K562 (cell line): ENCODE data around the gene TPRG1L. TPM values are rescaled to one million over a fixed set of nuclear protein-coding genes. Genes with fewer than 3 reads are reported as not detected.

Experiments used
- DNMT1 ChIP-seq: fragments of 450-650 bp; IDR thresholded peaks from 2 replicates; pipeline ENCODE4 v1.6.1; 2016; ENCODE audit warnings: antibody characterized with exemption, mild to moderate bottlenecking
- MEF2D ChIP-seq: conservative IDR thresholded peaks from 2 replicates; pipeline ENCODE4 v1.6.1; 2016; ENCODE audit warnings: low read depth, missing genetic modification characterization, missing compliant biosample characterization
- SMAD4 ChIP-seq: fragments of 250-450 bp; sonication (Bioruptor Pico); conservative IDR thresholded peaks from 2 replicates; pipeline ENCODE4 v1.8.0; 2021; ENCODE audit warnings: inconsistent platforms, mild to moderate bottlenecking, moderate library complexity
- SMARCA4 ChIP-seq: fragments of 450-650 bp; IDR thresholded peaks from 2 replicates; pipeline ENCODE4 v1.6.1; 2016
- SRF ChIP-seq, 2 experiments: fragments of 250-450, 450-650 bp in 1 of 2; sonication (Bioruptor Pico) in 1 of 2; sonication (generic) in 1 of 2; formaldehyde crosslinking; IDR thresholded peaks; 2 replicates each; pipeline versions ENCODE4 v1.5.0 to v1.5.1; 2020 to 2022; ENCODE audit warnings: mild to moderate bottlenecking in 1 of 2, missing genetic modification reagents in 1 of 2
- TEAD1 ChIP-seq, 2 experiments: fragments of 450-650 bp in 1 of 2; sonication (generic) in 1 of 2; formaldehyde crosslinking; IDR thresholded peaks; 2 replicates each; pipeline versions ENCODE4 v1.4.0 to v1.8.0; 2020 to 2022; ENCODE audit warnings: mild to moderate bottlenecking in 2 of 2, missing genetic modification reagents in 1 of 2
- TRIM25 ChIP-seq: fragments of 450-650 bp; IDR thresholded peaks from 2 replicates; pipeline ENCODE4 v1.7.0; 2016; ENCODE audit warnings: borderline replicate concordance
- ZNF274 ChIP-seq: IDR thresholded peaks from 2 replicates; pipeline ENCODE4 v1.6.1; 2011; ENCODE audit warnings: low read depth, mild to moderate bottlenecking, low read length, moderate library complexity, borderline replicate concordance
- polyA plus RNA-seq, 8 experiments: library from polyadenylated mRNA; depleted of rRNA in 4 of 8; stranded (reverse) in 5 of 8; unstranded in 3 of 8; fragments of >200 nt; fragmentation: Nextera tagmentation in 2 of 8; fragmentation: Illumina TruSeq in 1 of 8; extraction: Ambion mirVana in 2 of 8; extraction: Trizol in 1 of 8; gene quantifications; 2 replicates each; pipeline versions ENCODE4 v1.2.1 to v1.2.3, GENCODE V29; 2011 to 2014; ENCODE audit warnings: inconsistent platforms in 1 of 8, missing spikeins in 1 of 8
- total RNA-seq, 7 experiments: library from RNA; depleted of rRNA in 6 of 7; stranded (reverse); fragments of >200 nt in 6 of 7; fragmentation: Illumina TruSeq in 2 of 7; extraction: Trizol in 2 of 7; gene quantifications; 2 replicates each; pipeline versions ENCODE4 v1.2.1 to v1.2.3, GENCODE V29; 2011 to 2021; ENCODE audit warnings: low replicate concordance in 1 of 7
- TF ChIP-seq, protein P1 (sequence below): fragments of 450-650 bp; IDR thresholded peaks from 2 replicates; pipeline ENCODE4 v1.6.1; 2016; ENCODE audit warnings: borderline replicate concordance
- TF ChIP-seq, protein P2 (sequence below): sonication (generic); formaldehyde crosslinking; IDR thresholded peaks from 2 replicates; pipeline ENCODE4 v1.8.0; 2022; ENCODE audit warnings: mild to moderate bottlenecking, missing genetic modification reagents
- TF ChIP-seq, protein P3 (sequence below): fragments of 450-650 bp; IDR thresholded peaks from 2 replicates; pipeline ENCODE4 v1.6.1; 2016; ENCODE audit warnings: low read depth

TPRG1L gene
- total and polyA plus RNA-seq, 9 of the 15 experiments (the other 6 are each of a cell fraction or from before 2014, with no cell fraction given), result 1.6 to 11.0 (median 6.2) TPM

DNA sequence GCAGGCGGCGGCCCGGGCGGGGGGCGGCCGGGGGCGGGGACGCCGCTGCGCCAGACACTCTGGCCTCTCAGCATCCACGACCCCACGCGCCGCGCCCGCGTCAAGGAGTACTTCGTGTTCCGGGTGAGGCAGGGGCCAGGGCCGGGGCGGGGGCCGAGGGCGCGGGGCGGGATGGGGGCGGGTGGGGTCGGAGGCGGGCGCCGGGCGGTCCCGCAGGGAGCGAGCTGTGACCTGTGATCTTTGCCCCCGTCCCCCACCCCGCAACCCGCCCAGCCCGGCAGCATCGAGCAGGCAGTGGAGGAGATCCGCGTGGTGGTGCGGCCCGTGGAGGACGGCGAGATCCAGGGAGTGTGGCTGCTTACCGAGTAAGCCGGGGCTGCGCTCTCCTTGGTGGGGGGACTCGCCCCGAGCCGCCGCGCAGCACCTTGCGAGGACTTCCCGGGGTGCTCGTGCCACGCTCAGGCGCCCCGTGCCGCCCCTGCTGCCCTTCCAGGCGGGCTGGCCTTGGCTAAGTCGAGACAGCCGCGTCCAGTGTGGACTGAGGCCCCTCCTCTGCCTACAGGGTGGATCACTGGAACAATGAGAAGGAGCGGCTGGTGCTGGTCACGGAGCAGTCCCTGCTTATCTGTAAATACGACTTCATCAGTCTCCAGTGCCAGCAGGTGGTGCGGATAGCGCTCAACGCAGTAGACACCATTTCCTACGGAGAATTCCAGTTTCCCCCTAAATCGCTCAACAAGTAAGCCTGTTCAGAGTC, 514 bp downstream of the TPRG1L start (continued):
- TF ChIP-seq, protein P1, sequence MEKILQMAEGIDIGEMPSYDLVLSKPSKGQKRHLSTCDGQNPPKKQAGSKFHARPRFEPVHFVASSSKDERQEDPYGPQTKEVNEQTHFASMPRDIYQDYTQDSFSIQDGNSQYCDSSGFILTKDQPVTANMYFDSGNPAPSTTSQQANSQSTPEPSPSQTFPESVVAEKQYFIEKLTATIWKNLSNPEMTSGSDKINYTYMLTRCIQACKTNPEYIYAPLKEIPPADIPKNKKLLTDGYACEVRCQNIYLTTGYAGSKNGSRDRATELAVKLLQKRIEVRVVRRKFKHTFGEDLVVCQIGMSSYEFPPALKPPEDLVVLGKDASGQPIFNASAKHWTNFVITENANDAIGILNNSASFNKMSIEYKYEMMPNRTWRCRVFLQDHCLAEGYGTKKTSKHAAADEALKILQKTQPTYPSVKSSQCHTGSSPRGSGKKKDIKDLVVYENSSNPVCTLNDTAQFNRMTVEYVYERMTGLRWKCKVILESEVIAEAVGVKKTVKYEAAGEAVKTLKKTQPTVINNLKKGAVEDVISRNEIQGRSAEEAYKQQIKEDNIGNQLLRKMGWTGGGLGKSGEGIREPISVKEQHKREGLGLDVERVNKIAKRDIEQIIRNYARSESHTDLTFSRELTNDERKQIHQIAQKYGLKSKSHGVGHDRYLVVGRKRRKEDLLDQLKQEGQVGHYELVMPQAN, result 0 out of 2 replicates have a peak, but pooled peaks have one; percentile 29
- TF ChIP-seq SMARCA4, result peak; percentile 58; the same call in 1 of the 2 replicates
- TF ChIP-seq, protein P2, sequence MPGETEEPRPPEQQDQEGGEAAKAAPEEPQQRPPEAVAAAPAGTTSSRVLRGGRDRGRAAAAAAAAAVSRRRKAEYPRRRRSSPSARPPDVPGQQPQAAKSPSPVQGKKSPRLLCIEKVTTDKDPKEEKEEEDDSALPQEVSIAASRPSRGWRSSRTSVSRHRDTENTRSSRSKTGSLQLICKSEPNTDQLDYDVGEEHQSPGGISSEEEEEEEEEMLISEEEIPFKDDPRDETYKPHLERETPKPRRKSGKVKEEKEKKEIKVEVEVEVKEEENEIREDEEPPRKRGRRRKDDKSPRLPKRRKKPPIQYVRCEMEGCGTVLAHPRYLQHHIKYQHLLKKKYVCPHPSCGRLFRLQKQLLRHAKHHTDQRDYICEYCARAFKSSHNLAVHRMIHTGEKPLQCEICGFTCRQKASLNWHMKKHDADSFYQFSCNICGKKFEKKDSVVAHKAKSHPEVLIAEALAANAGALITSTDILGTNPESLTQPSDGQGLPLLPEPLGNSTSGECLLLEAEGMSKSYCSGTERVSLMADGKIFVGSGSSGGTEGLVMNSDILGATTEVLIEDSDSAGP (CRISPR knock-in tag), result no peak
- TF ChIP-seq TEAD1 (CRISPR knock-in tag; IDR thresholded peaks at IDR 0.05), result peak in 1 of 2 experiments; percentile 45; a peak in 1 of 4 replicates
- peak; percentile 76 for TF ChIP-seq SMAD4 (CRISPR knock-in tag)
- no peak for TF ChIP-seq DNMT1
- TF ChIP-seq MEF2D (tag), result no peak
- TF ChIP-seq ZNF274, result no peak
- TF ChIP-seq TRIM25, result no peak
- TF ChIP-seq, protein P3, sequence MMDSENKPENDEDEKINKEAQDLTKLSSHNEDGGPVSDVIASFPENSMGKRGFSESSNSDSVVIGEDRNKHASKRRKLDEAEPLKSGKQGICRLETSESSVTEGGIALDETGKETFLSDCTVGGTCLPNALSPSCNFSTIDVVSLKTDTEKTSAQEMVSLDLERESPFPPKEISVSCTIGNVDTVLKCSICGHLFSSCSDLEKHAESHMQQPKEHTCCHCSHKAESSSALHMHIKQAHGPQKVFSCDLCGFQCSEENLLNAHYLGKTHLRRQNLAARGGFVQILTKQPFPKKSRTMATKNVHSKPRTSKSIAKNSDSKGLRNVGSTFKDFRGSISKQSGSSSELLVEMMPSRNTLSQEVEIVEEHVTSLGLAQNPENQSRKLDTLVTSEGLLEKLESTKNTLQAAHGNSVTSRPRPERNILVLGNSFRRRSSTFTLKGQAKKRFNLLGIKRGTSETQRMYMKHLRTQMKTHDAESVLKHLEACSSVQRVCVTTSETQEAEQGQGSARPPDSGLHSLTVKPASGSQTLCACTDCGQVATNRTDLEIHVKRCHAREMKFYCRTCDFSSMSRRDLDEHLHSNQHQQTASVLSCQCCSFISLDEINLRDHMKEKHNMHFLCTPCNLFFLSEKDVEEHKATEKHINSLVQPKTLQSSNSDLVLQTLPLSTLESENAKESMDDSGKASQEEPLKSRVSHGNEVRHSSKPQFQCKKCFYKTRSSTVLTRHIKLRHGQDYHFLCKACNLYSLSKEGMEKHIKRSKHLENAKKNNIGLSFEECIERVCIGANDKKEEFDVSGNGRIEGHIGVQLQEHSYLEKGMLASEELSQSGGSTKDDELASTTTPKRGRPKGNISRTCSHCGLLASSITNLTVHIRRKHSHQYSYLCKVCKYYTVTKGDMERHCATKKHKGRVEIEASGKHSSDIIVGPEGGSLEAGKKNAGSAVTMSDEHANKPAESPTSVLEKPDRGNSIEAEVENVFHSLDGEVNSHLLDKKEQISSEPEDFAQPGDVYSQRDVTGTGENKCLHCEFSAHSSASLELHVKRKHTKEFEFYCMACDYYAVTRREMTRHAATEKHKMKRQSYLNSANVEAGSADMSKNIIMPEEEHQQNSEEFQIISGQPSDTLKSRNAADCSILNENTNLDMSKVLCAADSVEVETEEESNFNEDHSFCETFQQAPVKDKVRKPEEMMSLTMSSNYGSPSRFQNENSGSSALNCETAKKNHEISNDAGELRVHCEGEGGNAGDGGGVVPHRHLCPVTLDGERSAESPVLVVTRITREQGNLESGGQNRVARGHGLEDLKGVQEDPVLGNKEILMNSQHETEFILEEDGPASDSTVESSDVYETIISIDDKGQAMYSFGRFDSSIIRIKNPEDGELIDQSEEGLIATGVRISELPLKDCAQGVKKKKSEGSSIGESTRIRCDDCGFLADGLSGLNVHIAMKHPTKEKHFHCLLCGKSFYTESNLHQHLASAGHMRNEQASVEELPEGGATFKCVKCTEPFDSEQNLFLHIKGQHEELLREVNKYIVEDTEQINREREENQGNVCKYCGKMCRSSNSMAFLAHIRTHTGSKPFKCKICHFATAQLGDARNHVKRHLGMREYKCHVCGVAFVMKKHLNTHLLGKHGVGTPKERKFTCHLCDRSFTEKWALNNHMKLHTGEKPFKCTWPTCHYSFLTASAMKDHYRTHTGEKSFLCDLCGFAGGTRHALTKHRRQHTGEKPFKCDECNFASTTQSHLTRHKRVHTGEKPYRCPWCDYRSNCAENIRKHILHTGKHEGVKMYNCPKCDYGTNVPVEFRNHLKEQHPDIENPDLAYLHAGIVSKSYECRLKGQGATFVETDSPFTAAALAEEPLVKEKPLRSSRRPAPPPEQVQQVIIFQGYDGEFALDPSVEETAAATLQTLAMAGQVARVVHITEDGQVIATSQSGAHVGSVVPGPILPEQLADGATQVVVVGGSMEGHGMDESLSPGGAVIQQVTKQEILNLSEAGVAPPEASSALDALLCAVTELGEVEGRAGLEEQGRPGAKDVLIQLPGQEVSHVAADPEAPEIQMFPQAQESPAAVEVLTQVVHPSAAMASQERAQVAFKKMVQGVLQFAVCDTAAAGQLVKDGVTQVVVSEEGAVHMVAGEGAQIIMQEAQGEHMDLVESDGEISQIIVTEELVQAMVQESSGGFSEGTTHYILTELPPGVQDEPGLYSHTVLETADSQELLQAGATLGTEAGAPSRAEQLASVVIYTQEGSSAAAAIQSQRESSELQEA, result no peak
- no peak for TF ChIP-seq SRF (CRISPR knock-in tag; IDR thresholded peaks at IDR 0.05)
